NCI-H446 (cell line): ENCODE data around the gene ALAD.
"Not testable (repeated sequence)": the region's sequence is repeated elsewhere in the genome, so short reads cannot be mapped to it uniquely, and the experiment has no call there.

ENCODE experiments used
- DNase-seq, 2 experiments: peaks; one replicate each; lab custom pipeline; 2025; lab: John Stamatoyannopoulos, UW

The ALAD gene

DNA sequence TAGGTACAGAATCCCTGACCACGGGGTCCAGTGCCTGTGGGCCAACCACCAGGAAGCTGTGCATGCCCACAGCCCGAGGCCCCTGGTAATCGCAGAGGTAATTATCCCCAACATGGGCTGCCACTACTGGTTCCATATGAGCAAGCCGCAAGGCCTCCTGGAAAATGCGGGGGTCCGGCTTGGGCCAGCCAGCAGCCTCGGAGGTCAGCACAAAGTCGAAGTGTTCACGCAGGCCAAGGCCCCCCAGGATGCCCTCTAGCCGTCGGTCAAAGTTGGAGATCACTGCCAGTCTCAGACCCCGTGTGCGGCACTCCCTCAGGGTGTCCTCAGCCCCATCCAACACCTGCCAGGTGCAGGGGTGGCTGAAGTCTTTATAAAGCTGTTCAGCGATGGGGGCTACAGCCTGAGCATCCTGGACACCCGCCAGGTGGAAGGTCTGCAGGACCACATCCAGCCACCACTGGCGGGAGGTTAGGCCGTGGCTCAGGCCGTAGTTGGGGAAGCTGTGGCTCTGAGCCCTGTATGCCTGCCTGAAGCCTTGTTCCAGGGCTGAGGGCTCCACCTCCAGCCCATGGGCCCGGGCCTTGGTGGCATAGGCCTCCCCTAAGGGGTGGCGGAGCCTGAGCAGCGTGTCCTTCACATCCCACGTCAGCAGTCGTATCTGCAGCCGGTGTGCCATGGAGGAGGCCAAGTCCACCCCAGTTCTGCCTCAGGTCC, 27.2 kb downstream of the ALAD start:
- no peak for DNase-seq

GRCh38 chr9:113373256-113373655, 27.8 kb downstream of the ALAD start:
- no peak for DNase-seq

DNA sequence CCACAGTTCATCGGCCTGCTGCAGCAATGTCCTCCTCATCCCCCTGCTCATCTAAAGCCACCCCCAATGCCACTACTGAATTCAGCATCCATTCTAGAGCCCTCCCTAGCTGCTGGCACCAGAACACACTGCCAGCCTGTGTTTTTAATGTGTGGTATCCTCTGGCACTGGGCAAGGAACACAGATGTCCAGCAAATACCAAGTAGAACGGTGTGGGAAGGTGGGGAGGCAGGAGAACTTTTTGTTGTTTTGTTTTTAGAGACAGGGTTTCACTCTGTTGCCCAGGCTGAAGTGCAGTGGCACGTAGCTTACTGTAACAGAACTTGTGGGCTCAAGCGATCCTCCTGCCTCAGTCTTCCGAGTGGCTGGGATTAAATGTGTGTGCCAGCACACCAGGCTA, 29.0 kb downstream of the ALAD start:
- no peak for DNase-seq

DNA sequence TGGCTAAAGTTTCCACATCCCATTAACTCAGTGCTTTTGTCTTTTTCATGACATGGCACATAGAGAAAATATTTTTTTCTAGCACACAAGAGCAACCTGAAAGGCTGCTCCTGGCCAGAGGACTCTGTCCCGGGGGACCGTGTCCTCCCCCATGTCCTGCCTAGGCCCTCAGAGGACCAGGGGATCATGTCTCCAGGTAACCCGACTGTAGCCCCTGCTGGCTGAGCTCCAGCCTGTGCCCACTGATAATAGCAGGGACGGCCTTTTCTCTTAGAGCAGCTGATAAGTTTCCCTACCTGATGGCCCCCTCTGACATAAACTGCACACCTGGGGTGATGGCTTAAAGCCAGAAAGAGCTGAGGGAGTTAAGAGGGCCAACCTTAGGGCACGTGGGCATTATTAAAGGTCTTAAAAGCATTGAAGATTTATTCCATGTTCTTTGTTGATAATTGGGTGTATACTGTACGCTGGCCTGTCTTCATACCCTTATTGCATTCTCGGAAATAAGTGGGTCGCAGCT, 30.2 kb downstream of the ALAD start:
- DNase-seq: no peak

DNA sequence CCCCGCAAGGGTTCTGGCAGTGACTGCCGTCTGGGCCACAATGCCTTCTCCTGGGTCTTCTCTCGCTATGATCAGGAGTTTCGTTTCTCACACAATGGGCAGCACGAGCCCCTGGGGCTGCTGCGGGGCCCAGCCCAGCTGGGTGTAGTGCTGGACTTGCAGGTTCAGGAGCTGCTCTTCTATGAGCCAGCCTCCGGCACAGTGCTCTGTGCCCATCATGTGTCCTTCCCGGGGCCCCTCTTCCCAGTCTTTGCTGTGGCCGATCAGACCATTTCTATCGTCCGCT, 31.3 kb downstream of the ALAD start:
- DNase-seq: no peak

GRCh38 chr9:113368982-113369854, 31.9 kb downstream of the ALAD start:
- no peak for DNase-seq

GRCh38 chr9:113368348-113368981, 32.6 kb downstream of the ALAD start:
- DNase-seq: no peak

DNA sequence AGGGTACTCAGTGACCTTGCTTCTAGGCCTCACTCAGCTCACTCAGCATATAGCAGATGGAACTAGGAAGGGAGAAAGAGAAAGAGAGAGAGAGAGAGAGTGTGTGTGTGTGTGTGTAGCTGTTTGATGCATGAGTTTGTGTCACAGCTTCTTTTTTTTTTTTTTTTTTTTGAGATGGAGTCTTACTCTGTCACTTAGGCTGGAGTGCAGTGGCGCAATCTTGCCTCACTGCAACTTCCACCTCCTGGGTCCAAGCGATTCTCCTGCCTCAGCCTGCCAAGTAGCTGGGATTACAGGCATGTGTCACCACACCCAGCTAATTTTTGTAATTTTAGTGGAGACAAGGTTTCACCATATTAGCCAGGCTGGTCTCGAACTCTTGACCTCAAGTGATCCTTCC, 35.4 kb downstream of the ALAD start:
- DNase-seq: not testable (repeated sequence)

- no peak for DNase-seq
Measured at GRCh38 chr9:113364951-113365350, 36.1 kb downstream of the ALAD start.

DNA sequence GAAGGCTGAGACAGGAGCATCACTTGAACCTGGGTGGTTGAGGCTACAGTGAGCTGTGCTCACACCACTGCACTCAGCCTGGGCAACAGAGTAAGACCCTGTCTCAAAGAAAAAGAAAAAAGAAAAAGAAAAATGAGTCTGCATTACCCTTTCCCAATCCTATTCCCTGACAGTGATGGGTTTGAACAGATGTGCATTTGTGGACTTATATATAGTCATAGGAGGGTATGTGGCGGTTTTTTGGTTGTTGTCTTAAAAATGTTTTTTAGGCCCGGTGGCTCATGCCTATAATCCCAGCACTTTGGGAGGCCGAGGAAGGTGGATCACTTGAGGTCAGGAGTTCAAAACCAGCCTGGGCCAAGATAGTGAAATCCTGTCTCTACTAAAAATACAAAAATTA, 37.7 kb downstream of the ALAD start:
- no peak for DNase-seq

DNA sequence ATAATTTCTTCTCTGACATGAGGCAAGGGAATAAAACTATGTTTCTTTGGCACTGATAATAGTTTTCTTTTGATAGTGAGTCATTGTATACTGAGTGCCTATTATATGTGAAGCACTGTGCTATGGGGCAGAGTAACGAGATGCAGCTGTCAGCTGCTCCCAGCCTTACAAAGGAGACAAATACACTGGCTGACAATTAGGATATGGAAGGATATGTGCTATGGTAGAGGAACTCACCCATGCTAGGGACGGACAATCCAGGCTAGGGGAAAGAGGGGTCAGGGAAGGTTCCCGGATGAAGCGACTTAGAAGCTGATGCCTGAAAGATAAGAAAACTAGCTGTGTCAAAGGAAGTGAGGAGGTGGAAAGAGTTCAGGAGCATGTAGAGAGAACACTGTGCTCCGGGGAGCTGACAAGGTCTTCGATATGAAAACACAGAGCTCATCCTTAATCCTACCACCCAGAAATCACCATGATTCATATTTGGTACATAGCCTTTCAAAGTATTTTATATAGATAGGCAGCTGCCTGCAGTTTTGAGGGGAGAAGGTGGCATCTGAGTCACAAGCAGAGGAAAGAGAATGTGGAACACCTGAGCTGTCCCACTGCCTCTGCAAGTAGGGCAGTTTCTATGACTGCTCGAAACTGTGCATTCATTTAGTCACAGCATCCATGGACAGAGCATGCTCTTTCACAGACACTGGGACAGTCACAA, 39.6 kb downstream of the ALAD start:
- no peak for DNase-seq

GRCh38 chr9:113360242-113360842, 40.7 kb downstream of the ALAD start:
- no peak for DNase-seq

- DNase-seq: peak in 1 of 2 experiments; percentile 6
Measured at GRCh38 chr9:113359385-113359784, 41.7 kb downstream of the ALAD start.

- DNase-seq: no peak
Measured at GRCh38 chr9:113356686-113357292, 44.3 kb downstream of the ALAD start.

DNA sequence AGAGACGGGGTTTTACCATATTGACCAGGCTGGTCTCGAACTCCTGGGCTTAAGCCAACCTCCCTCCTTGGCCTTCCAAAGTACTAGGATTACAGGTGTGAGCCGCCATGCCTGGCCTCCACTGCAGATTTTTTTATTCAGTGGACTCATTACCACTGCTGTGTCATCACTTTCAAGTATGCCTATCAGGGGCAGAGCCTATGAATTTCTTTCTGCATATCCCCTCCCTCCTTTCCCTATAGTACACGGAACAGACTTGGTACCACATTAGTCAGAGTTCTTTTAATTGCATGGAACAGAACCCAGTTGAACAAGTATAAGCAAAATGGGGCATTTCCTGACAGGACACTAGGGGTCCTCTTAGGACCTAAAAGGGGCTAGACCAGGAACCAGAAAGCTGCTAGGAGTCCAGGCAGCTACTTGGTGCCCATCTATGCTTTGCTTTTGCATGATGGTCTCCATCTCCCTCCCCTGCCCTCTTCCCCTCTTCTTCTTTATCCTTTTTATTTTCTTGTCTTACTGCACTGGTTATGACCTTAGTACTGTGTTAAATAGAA, 46.0 kb downstream of the ALAD start:
- no peak for DNase-seq

DNA sequence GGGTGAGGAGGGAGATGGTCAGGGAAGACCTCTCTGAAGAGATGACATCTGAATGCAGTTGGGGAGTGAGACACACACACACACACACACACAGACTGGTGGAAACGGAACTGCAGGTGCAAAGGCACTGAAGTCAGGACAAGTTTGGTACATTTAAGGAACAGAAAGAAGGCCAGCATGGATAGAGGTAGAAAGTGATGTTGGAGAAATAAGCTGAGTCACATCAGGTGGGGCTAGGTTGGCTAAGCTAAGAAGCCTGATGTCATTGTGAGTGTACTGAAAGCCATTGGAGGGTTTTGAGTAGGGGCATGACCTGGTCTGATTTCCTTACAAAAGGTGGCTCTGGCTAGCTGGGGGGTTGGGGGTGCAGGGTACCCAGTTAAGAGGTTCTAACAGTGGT, 48.7 kb downstream of the ALAD start:
- DNase-seq: no peak

DNA sequence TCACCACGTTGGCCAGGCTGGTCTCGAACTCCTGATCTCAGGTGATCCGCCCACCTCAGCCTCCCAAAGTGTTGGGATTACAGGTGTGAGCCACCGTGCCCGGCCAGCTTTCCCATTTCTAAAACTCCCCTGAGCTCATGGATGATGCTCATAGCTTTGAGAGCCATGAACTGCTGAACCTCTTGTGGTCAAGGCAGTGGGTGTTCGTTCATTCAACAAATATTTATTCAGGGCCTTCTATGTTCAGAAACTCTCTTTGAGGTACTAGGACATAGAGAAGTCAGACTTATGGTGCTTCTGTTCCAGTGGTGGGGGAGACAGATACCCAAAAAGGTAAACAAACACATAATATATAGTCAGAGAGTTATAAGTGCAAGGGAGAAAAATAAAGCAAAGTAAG, 49.1 kb downstream of the ALAD start:
- no peak for DNase-seq

GRCh38 chr9:113350937-113351336, 50.1 kb downstream of the ALAD start:
- no peak for DNase-seq

DNA sequence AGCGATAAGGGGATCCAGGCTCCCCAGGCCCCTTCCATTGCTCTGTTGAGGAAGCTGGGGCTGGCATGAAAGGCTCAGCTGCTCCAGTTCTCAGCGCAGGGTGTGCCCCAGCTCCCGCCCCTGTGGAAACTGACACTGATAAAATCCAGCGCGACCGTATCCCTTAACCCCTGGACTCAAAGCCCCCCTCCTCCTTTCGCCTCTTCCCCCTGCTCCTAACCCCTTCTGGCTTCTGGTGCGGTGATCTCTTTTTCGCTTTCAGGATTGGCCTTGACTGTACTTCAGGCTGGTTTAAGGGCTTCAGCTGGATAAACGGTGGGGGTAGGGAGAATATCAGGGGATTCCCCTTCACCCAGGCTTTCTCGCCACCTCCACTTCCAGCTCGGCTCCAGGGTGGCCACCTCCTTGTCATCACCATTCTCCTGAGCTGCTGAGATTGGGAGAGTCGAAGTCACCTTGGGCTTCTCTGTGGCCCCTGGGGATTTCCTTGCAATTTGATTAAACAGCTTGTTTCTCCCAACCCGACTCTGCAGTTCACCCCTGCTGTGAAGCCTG, 50.9 kb downstream of the ALAD start:
- no peak for DNase-seq

DNA sequence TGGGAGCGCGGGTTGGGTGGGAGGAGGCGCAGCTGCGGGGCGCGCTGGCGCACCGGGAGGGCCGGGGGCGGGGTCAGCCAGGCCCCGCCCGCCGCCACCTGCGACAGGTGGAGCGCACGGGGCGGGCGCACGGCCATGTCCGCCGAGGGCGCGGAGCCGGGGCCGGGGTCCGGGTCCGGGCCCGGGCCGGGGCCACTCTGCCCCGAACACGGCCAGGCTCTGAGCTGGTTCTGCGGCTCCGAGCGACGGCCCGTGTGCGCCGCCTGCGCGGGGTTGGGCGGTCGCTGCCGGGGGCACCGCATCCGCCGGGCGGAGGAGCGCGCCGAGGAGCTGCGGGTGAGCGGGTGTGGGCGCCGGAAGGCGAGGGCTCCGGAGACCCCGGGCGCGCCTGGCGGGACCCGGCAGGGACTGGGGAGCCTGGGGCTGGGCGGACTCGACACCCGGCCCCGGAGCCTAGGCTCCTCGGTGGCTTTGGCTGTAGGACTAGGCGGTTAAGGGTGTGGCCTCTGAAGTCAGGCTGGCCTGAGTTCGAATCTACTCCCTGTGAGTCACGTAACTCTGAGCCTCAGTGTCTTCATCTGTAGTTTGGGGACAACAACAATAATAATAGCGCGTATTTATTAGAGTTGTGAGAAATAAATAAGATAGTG, 51.5 kb downstream of the ALAD start, which contains the start of gene BSPRY:
BSPRY (plus strand) TSS at position 97 of the 650 bp plus-strand sequence; CDS start at position 136, 39 bp downstream.
- DNase-seq: no peak
